Dermis blood vessel endothelial cell (primary cell): ENCODE data around the gene TEX19. TPM values are rescaled to one million over a fixed set of nuclear protein-coding genes. Genes with fewer than 3 reads are reported as not detected.
"Not testable (repeated sequence)": the region's sequence is repeated elsewhere in the genome, so short reads cannot be mapped to it uniquely, and the experiment has no call there.

ENCODE experiments used
- DNase-seq: peaks from one replicate; pipeline ENCODE4 v3.0.0; 2010
- total RNA-seq: library from RNA; depleted of rRNA; stranded (reverse); fragments of >200 nt; gene quantifications from 2 replicates; pipeline ENCODE4 v1.2.3, GENCODE V29; 2014

The TEX19 gene
- total RNA-seq, 1 donor from 2014 or later, result not detected

DNA sequence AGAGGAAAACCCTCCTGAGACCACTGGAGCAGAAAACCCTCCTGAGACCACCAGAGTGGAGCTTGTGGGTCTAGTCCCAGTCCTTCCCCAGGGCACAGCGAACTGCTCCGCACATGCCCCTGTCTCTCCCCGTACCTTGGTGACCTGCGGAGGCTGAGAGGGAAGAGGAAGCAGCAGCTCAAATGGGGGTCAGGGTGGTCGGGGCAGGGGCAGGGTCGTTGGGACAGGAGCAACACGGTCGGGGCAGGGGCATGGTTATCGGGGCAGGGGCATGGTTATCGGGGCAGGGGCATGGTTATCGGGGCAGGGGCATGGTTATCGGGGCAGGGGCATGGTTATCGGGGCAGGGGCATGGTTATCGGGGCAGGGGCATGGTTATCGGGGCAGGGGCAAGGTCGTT lies 53.0 kb downstream of the TEX19 start:
- not testable (repeated sequence) for DNase-seq

GRCh38 chr17:82412535-82413520 lies 53.8 kb downstream of the TEX19 start:
- no peak for DNase-seq

Other genes with a start within 250 kb of the TEX19 start
- 5.4 and 9.4 TPM in 2 replicates for gene CCDC57, start 146.4 kb upstream of the TEX19 start, total RNA-seq
- gene SLC16A3, start 130.2 kb upstream of the TEX19 start, total RNA-seq, result 99.4 and 121 TPM in 2 replicates
- gene CSNK1D, start 85.5 kb upstream of the TEX19 start, total RNA-seq, result 39.3 and 69.2 TPM in 2 replicates
- gene CD7, start 41.6 kb upstream of the TEX19 start, total RNA-seq, result not detected in 2 replicates
- gene SECTM1, start 25.5 kb upstream of the TEX19 start, total RNA-seq, result 3.6 and 7.5 TPM in 2 replicates
- not detected in 2 replicates for gene UTS2R, start 12.5 kb downstream of the TEX19 start, total RNA-seq
- gene HEXD, start 59.1 kb downstream of the TEX19 start, total RNA-seq, result 13.1 and 22.0 TPM in 2 replicates
- 35.1 and 44.0 TPM in 2 replicates for gene OGFOD3, start 59.3 kb downstream of the TEX19 start, total RNA-seq
- gene CYBC1, start 91.5 kb downstream of the TEX19 start, total RNA-seq, result 59.8 and 75.4 TPM in 2 replicates
- gene NARF, start 99.5 kb downstream of the TEX19 start, total RNA-seq, result 85.5 and 105 TPM in 2 replicates
- 35.1 and 38.2 TPM in 2 replicates for gene FOXK2, start 160.5 kb downstream of the TEX19 start, total RNA-seq